A549 (cell line): ENCODE results near the gene MEX3C. TPM values are rescaled to one million over a fixed set of nuclear protein-coding genes. Genes with fewer than 3 reads are reported as not detected.

Experiments used
- ATAC-seq, 2 experiments: fragments of 200-7000 bp in 1 of 2; fragments of >200 bp in 1 of 2; cut with Nextera tagmentation in 1 of 2; cut with Tn5 transposase in 1 of 2; 3 replicates each; pipeline versions ENCODE4 v1.8.0 to v1.9.1; 2018 to 2020; ENCODE audit warnings: mild to moderate bottlenecking in 1 of 2, moderate library complexity in 1 of 2
- CTCF ChIA-PET: fragments of 300-600 bp; sonication (Branson Sonifier 250); formaldehyde crosslinking; extraction: SDS; loops from one replicate; lab custom pipeline; 2021; ENCODE audit warnings: antibody characterized with exemption, inconsistent platforms; lab: Yijun Ruan, JAX
- POLR2A ChIA-PET: fragments of 350-600 bp; formaldehyde crosslinking; extraction: SDS; loops from one replicate; lab custom pipeline; 2021; ENCODE audit warnings: antibody characterized with exemption, inconsistent platforms; lab: Yijun Ruan, JAX
- DNase-seq, 2 experiments: peaks; one replicate each; pipeline versions ENCODE4 v3.0.0 to v3.0.0-alpha.2; 2011 to 2016; ENCODE audit warnings: low read depth in 1 of 2, low spot score in 1 of 2
- FAIRE-seq: peaks from 2 replicates; lab custom pipeline; 2011; peaks lifted over from hg19 to GRCh38; lab: Jason Lieb, UNC
- H3K27ac ChIP-seq, 2 experiments: fragments of >200 bp; sonication (Bioruptor Twin); formaldehyde crosslinking; 3 replicates each; pipeline ENCODE4 v1.5.1; 2016 to 2017
- H3K4me1 ChIP-seq: fragments of >200 bp; sonication (Bioruptor Twin); formaldehyde crosslinking; 3 replicates; pipeline ENCODE4 v1.6.1; 2016
- H3K4me2 ChIP-seq: fragments of >200 bp; sonication (Bioruptor Twin); formaldehyde crosslinking; 3 replicates; pipeline ENCODE4 v1.6.1; 2016
- H3K4me3 ChIP-seq: fragments of >200 bp; sonication (Bioruptor Twin); formaldehyde crosslinking; 3 replicates; pipeline ENCODE4 v1.5.1; 2016
- H3K9me3 ChIP-seq: fragments of >200 bp; sonication (Bioruptor Twin); formaldehyde crosslinking; 3 replicates; pipeline ENCODE4 v1.6.1; 2016
- ATOH8 ChIP-seq: fragments of 250-450 bp; sonication (Bioruptor Pico); IDR thresholded peaks from 2 replicates; pipeline ENCODE4 v1.5.0; 2020; ENCODE audit warnings: low read depth, mild to moderate bottlenecking, moderate library complexity
- BCL3 ChIP-seq: fragments of >200 bp; sonication (Bioruptor Twin); formaldehyde crosslinking; IDR thresholded peaks from 3 replicates; pipeline ENCODE4 v1.6.1; 2016
- EHF ChIP-seq: fragments of 250-450 bp; sonication (Bioruptor Pico); IDR thresholded peaks from 2 replicates; pipeline ENCODE4 v1.5.0; 2020; ENCODE audit warnings: mild to moderate bottlenecking
- ESRRA ChIP-seq: fragments of 150-350 bp; IDR thresholded peaks from 2 replicates; pipeline ENCODE4 v1.6.1; 2014; ENCODE audit warnings: mild to moderate bottlenecking, low read length, borderline replicate concordance
- FOSB ChIP-seq: fragments of 250-450 bp; sonication (Bioruptor Pico); IDR thresholded peaks from 2 replicates; pipeline ENCODE4 v1.5.0; 2020; ENCODE audit warnings: mild to moderate bottlenecking, moderate library complexity
- HDAC2 ChIP-seq: fragments of 200-600 bp; sonication (generic); IDR thresholded peaks from 2 replicates; pipeline ENCODE4 v1.6.1; 2016
- HEYL ChIP-seq: fragments of 250-450 bp; sonication (Bioruptor Pico); IDR thresholded peaks from 2 replicates; pipeline ENCODE4 v1.8.0; 2021; ENCODE audit warnings: mild to moderate bottlenecking, moderate library complexity
- HOXB13 ChIP-seq: fragments of 250-450 bp; sonication (Bioruptor Pico); IDR thresholded peaks from 2 replicates; pipeline ENCODE4 v1.5.0; 2020; ENCODE audit warnings: low read depth, mild to moderate bottlenecking, moderate library complexity
- HOXB5 ChIP-seq: fragments of 250-450 bp; sonication (Bioruptor Pico); IDR thresholded peaks from 2 replicates; pipeline ENCODE4 v1.5.0; 2020; ENCODE audit warnings: mild to moderate bottlenecking, moderate library complexity
- MAX ChIP-seq: IDR thresholded peaks from 2 replicates; pipeline ENCODE4 v1.6.1; 2012
- MAZ ChIP-seq: fragments of 150-350 bp; IDR thresholded peaks from 2 replicates; pipeline ENCODE4 v1.6.1; 2014; ENCODE audit warnings: antibody characterized with exemption, low read depth, low read length, borderline replicate concordance
- NR3C1 ChIP-seq: fragments of >200 bp; sonication (Bioruptor Twin); formaldehyde crosslinking; IDR thresholded peaks from 3 replicates; pipeline ENCODE4 v1.6.1; 2017
- PBX3 ChIP-seq: IDR thresholded peaks from 2 replicates; pipeline ENCODE4 v1.6.1; 2012
- POLR2A ChIP-seq: IDR thresholded peaks from 2 replicates; pipeline ENCODE4 v1.6.1; 2012; ENCODE audit warnings: mild to moderate bottlenecking, low read length
- RCOR1 ChIP-seq: fragments of 150-350 bp; IDR thresholded peaks from 2 replicates; pipeline ENCODE4 v1.6.1; 2014; ENCODE audit warnings: antibody characterized with exemption, low read length, low read depth
- REST ChIP-seq: fragments of 200-600 bp; sonication (generic); IDR thresholded peaks from 2 replicates; pipeline ENCODE4 v1.6.1; 2016; ENCODE audit warnings: antibody characterized with exemption, mild to moderate bottlenecking, moderate library complexity
- TP53 ChIP-seq: fragments of 250-450 bp; sonication (Bioruptor Pico); IDR thresholded peaks from 2 replicates; pipeline ENCODE4 v1.5.0; 2021; ENCODE audit warnings: mild to moderate bottlenecking, moderate library complexity
- ZC3H11A ChIP-seq: fragments of 450-650 bp; IDR thresholded peaks from 2 replicates; pipeline ENCODE4 v1.6.1; 2014; ENCODE audit warnings: antibody characterized with exemption, mild to moderate bottlenecking
- WGBS: methylation state at CpG from one replicate; pipeline ENCODE4 v1.1.6; 2017; ENCODE audit errors: missing lambda C conversion rate; 5-methylcytosine and 5-hydroxymethylcytosine counted together
- polyA plus RNA-seq, 4 experiments: library from polyadenylated mRNA; depleted of rRNA in 3 of 4; stranded (reverse); fragments of >200 nt; fragmentation: RNase III in 1 of 4; extraction: RNeasy Plus Mini Kit Qiagen cat#74134 plus additional on column Dnase treatment in 1 of 4; gene quantifications; 2 replicates in 3 of 4; 3 replicates in 1 of 4; pipeline ENCODE4 v1.2.3, GENCODE V29; 2011 to 2017

Gene MEX3C
- polyA plus RNA-seq, 2 of the 4 experiments (the other 2 are of a cell fraction), result 17.2 to 48.5 TPM

GRCh38 chr18:51146909-51147308, 50.6 kb downstream of the MEX3C start:
- H3K4me2 ChIP-seq, result no peak overlapping the region
- WGBS, result 93% methylated on average over 4 of the region's 4 CpGs
- DNase-seq (no peak), ATAC-seq (no peak), FAIRE-seq (no peak)
- CTCF ChIA-PET, result no interaction called here
- no peaks in the 10 kb centered on the region for H3K9me3 ChIP-seq
- no peak overlapping the region for H3K4me3 ChIP-seq
- POLR2A ChIA-PET, result interaction anchor here (0.7 kb wide), 1 partner anchor 13 kb away, joined by 3 read pairs; no protein-coding TSS in a partner anchor
- TF ChIP-seq ESRRA (no peak), NR3C1 (no peak), MAX (no peak), PBX3 (no peak), POLR2A (no peak), HDAC2 (no peak), REST (no peak), BCL3 (no peak), MAZ (no peak), FOSB (CRISPR knock-in tag) (no peak), TP53 (no peak), HOXB5 (CRISPR knock-in tag) (no peak)
- H3K27ac ChIP-seq, result no peak overlapping the region
- H3K4me1 ChIP-seq, result peaks cover 14% of the 10 kb centered on the region; the same call in 2 of the 3 replicates

- Histone ChIP-seq H3K4me1 (peaks cover 32% of the 10 kb centered on the region; the same call in 2 of the 3 replicates), H3K4me3 (no peak overlapping the region), H3K4me2 (no peak overlapping the region), H3K9me3 (no peaks in the 10 kb centered on the region), H3K27ac (no peak overlapping the region)
- CTCF ChIA-PET, result no interaction called here
- TF ChIP-seq HEYL (CRISPR knock-in tag), result no peak
- no peak for TF ChIP-seq RCOR1
- no peak for TF ChIP-seq EHF (CRISPR knock-in tag)
- TF ChIP-seq ATOH8 (CRISPR knock-in tag), result no peak
- TF ChIP-seq HOXB13 (CRISPR knock-in tag), result no peak
- no peak for TF ChIP-seq ZC3H11A
- FAIRE-seq (no peak), DNase-seq (no peak), ATAC-seq (no peak)
- POLR2A ChIA-PET, result no interaction called here
- WGBS, result 96% methylated on average over 7 of the region's 8 CpGs
Measured at GRCh38 chr18:51138936-51139335, 58.5 kb downstream of the MEX3C start.
